ENCODE measurements around the gene SPATA33.

DNA sequence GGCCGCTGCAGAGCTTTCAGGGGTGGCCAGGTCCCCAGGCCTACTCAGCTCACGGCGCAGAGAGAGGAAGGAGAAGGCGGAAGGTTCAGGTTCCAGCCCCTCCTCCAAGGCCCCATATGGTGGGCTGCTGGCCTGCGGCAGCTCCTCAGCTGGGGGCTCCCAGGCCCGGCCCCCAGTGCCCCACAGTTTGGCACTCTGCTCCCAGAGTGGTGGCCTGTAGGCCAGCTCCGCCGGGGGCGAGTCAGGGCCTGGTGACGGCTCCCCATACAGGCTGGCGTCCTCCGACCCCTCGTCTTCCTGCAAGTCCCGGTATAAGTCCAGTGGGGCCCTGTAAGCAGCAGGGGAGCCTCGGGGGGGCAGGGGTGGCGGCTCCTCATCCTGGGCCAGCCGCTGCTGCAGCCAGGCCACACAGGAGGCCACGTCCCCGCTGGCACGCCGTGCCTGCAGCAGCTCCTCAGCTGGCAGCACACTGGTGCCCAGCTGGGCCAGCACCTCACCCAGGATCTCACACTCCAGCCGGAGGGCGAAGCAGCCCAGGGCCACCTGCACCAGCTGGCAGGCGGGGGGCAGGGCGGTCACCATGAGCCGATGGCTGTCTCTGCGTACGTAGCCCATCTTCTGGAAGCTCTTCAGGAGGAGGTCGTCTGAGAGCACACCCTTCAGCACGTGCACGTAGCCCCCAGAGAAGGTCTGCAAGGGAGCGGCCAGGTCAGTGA lies 40.1 kb downstream of the SPATA33 start:
- TF ChIP-seq POLR2AphosphoS5 (IDR thresholded peaks at IDR 0.05; ENCODE audit: borderline replicate concordance, low read depth, low read length): no peak
- no peak for TF ChIP-seq EZH2 (IDR thresholded peaks at IDR 0.05)
- no peak for TF ChIP-seq FOXP2 (optimal IDR thresholded peaks at IDR 0.05; ENCODE audit: control extremely low read depth, extremely low read length, insufficient read depth)

All from SK-N-MC (cell line).